CD14-positive monocyte (primary cell): ENCODE data around the gene SUV39H2. TPM values are rescaled to one million over a fixed set of nuclear protein-coding genes. Genes with fewer than 3 reads are reported as not detected.

Experiments
- DNase-seq, 3 donors: peaks; one replicate each; pipeline ENCODE4 v3.0.0-alpha.2; 2011 to 2022
- H2AFZ ChIP-seq: 2 replicates; pipeline ENCODE4 v1.6.0; 2012; ENCODE audit warnings: mild to moderate bottlenecking, low read depth, low read length, inconsistent platforms; ENCODE audit not compliant: insufficient read depth, poor library complexity, severe bottlenecking
- H3K27ac ChIP-seq, 2 donors: 1 replicate in 1 of 2; 2 replicates in 1 of 2; pipeline ENCODE4 v1.5.1; 2012 to 2013; ENCODE audit warnings: low read length in 2 of 2, control low read depth in 1 of 2, inconsistent platforms in 1 of 2, low read depth in 1 of 2, mild to moderate bottlenecking in 1 of 2
- H3K27me3 ChIP-seq, 2 donors: one replicate each; pipeline versions ENCODE4 v1.6.0 to v1.6.1; 2011 to 2013; ENCODE audit warnings: low read length in 2 of 2; ENCODE audit not compliant: control insufficient read depth in 2 of 2, insufficient read depth in 2 of 2
- H3K36me3 ChIP-seq, 2 donors: replicated peaks in 1 of 2; 1 replicate in 1 of 2; 2 replicates in 1 of 2; pipeline versions ENCODE4 v1.5.1 to v1.6.1; 2012 to 2013; ENCODE audit warnings: low read length in 2 of 2, control low read depth in 1 of 2, inconsistent platforms in 1 of 2, mild to moderate bottlenecking in 1 of 2; ENCODE audit not compliant: insufficient read depth in 2 of 2, control insufficient read depth in 1 of 2
- H3K4me1 ChIP-seq, 2 donors: 1 replicate in 1 of 2; 2 replicates in 1 of 2; pipeline versions ENCODE4 v1.5.1 to v1.6.1; 2012 to 2013; ENCODE audit warnings: low read length in 2 of 2, control low read depth in 1 of 2, inconsistent platforms in 1 of 2, mild to moderate bottlenecking in 1 of 2, moderate library complexity in 1 of 2; ENCODE audit not compliant: insufficient read depth in 2 of 2, control insufficient read depth in 1 of 2
- H3K4me2 ChIP-seq: replicated peaks from 2 replicates; pipeline ENCODE3; 2012; ENCODE audit warnings: low read length, moderate library complexity, mild to moderate bottlenecking; ENCODE audit not compliant: poor library complexity, severe bottlenecking; ENCODE audit errors: extremely low read depth
- H3K4me3 ChIP-seq, 3 experiments: fragments of 200-600 bp in 1 of 3; sonication (generic) in 1 of 3; replicated peaks in 1 of 3; 1 replicate in 2 of 3; 2 replicates in 1 of 3; pipeline ENCODE4 v1.5.1; 2011 to 2013; ENCODE audit warnings: low read length in 3 of 3, mild to moderate bottlenecking in 3 of 3, control low read depth in 2 of 3, low read depth in 2 of 3, inconsistent platforms in 1 of 3, moderate library complexity in 1 of 3
- H3K79me2 ChIP-seq: 2 replicates; pipeline ENCODE4 v1.6.0; 2012; ENCODE audit warnings: mild to moderate bottlenecking, control low read depth, inconsistent platforms, low read length, moderate library complexity; ENCODE audit not compliant: insufficient read depth
- H3K9ac ChIP-seq: 2 replicates; pipeline ENCODE4 v1.6.0; 2017; ENCODE audit warnings: low read length, mild to moderate bottlenecking; ENCODE audit not compliant: insufficient read depth, poor library complexity, severe bottlenecking
- H3K9me3 ChIP-seq, 2 donors: replicated peaks in 1 of 2; 1 replicate in 1 of 2; 2 replicates in 1 of 2; pipeline versions ENCODE4 v1.5.1 to v1.6.1; 2012 to 2013; ENCODE audit warnings: low read length in 2 of 2, control low read depth in 1 of 2; ENCODE audit not compliant: control insufficient read depth in 1 of 2, insufficient read depth in 1 of 2
- H4K20me1 ChIP-seq: 2 replicates; pipeline ENCODE4 v1.6.0; 2012; ENCODE audit warnings: mild to moderate bottlenecking, low read length, control low read depth, moderate library complexity; ENCODE audit not compliant: insufficient read depth
- H3K27ac Mint-ChIP-seq, 7 donors: one replicate each; pipeline ENCODE4 v1.8.0; 2020; ENCODE audit warnings: mild to moderate bottlenecking in 7 of 7, mixed read lengths in 7 of 7, moderate library complexity in 6 of 7, inconsistent platforms in 2 of 7
- H3K27me3 Mint-ChIP-seq, 3 donors: one replicate each; pipeline ENCODE4 v1.8.0; 2021 to 2022; ENCODE audit warnings: low read depth in 3 of 3, mild to moderate bottlenecking in 3 of 3, mixed read lengths in 3 of 3, moderate library complexity in 3 of 3, inconsistent platforms in 1 of 3
- H3K36me3 Mint-ChIP-seq, 2 donors: one replicate each; pipeline ENCODE4 v1.8.0; 2020; ENCODE audit warnings: mixed read lengths in 2 of 2, inconsistent platforms in 1 of 2, mild to moderate bottlenecking in 1 of 2
- H3K4me1 Mint-ChIP-seq: one replicate; pipeline ENCODE4 v1.8.0; 2020; ENCODE audit warnings: mild to moderate bottlenecking, mixed read lengths
- H3K4me3 Mint-ChIP-seq, 2 donors: one replicate each; pipeline ENCODE4 v1.8.0; 2020; ENCODE audit warnings: mild to moderate bottlenecking in 2 of 2, mixed read lengths in 2 of 2, moderate library complexity in 1 of 2
- H3K9me3 Mint-ChIP-seq, 7 donors: one replicate each; pipeline ENCODE4 v1.8.0; 2020 to 2022; ENCODE audit warnings: mixed read lengths in 7 of 7, mild to moderate bottlenecking in 6 of 7, moderate library complexity in 6 of 7, inconsistent platforms in 2 of 7
- WGBS: methylation state at CpG from one replicate; pipeline ENCODE4 v1.1.5; 2013; ENCODE audit warnings: missing lambda C conversion rate; ENCODE audit not compliant: insufficient coverage; 5-methylcytosine and 5-hydroxymethylcytosine counted together
- intact Hi-C, 2 donors: fragments of 100-400 bp; cut with micrococcal nuclease; formaldehyde crosslinking; loops; one replicate each; pipeline versions ENCODE4 v1.15.0 to v1.15.1; 2023
- polyA plus RNA-seq, 3 donors: library from polyadenylated mRNA; depleted of rRNA in 1 of 3; unstranded in 2 of 3; stranded (reverse) in 1 of 3; fragments of 300-500 nt in 2 of 3; fragments of >200 nt in 1 of 3; fragmentation: Illumina TruSeq in 2 of 3; gene quantifications; 1 replicate in 2 of 3; 2 replicates in 1 of 3; pipeline ENCODE4 v1.2.3, GENCODE V29; 2012 to 2021
- TF ChIP-seq, protein P1 (sequence below): fragments of 200-600 bp; IDR thresholded peaks from one replicate; pipeline ENCODE4 v1.8.0; 2022; ENCODE audit warnings: antibody characterized with exemption, mild to moderate bottlenecking

SUV39H2 gene
- polyA plus RNA-seq, 3 donors: 0.85 to 1.2 (median 0.86) TPM

DNA sequence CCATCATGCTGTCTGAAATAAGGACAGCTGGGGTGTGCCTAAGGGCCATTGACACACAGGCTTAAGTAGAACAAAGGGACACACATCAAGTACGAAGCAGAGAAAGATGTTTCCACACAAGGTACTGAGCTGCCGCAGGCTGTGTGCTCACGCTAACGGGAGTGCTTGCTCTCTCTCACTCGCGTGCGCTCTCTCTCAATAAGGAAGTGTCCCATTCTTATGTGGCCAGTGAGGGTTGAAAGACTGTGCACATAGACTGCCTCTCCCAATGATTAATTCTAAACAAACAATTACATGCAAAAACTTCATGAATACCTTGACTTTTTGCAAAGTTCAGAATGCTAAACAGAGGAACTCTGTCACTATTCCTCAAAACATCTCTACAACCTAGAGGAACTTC lies 45.3 kb downstream of the SUV39H2 start:
- no peak overlapping the region for H3K27ac Mint-ChIP-seq
- H3K4me3 ChIP-seq: no peak overlapping the region
- H3K36me3 Mint-ChIP-seq: peaks cover 92 to 99% of the 10 kb centered on the region in 2 donors
- H3K4me3 Mint-ChIP-seq: no peak overlapping the region
- no peaks in the 10 kb centered on the region for H3K4me1 Mint-ChIP-seq
- peaks cover 16% of the 10 kb centered on the region for H3K79me2 ChIP-seq
- intact Hi-C loops: no loop called here
- no peaks in the 10 kb centered on the region for H3K4me1 ChIP-seq
- no peak for DNase-seq
- H3K9me3 ChIP-seq: peaks cover under 1 to 3% of the 10 kb centered on the region in 2 donors
- H3K9me3 Mint-ChIP-seq: peaks cover 0 to 8% (median 3%) of the 10 kb centered on the region in 7 donors
- no peak overlapping the region for H3K9ac ChIP-seq
- H3K27ac ChIP-seq: no peak overlapping the region
- no peak overlapping the region for H3K4me2 ChIP-seq
- H2AFZ ChIP-seq: no peak overlapping the region
- H3K36me3 ChIP-seq: peaks cover 92 to 99% of the 10 kb centered on the region in 2 donors
- TF ChIP-seq, protein P1, sequence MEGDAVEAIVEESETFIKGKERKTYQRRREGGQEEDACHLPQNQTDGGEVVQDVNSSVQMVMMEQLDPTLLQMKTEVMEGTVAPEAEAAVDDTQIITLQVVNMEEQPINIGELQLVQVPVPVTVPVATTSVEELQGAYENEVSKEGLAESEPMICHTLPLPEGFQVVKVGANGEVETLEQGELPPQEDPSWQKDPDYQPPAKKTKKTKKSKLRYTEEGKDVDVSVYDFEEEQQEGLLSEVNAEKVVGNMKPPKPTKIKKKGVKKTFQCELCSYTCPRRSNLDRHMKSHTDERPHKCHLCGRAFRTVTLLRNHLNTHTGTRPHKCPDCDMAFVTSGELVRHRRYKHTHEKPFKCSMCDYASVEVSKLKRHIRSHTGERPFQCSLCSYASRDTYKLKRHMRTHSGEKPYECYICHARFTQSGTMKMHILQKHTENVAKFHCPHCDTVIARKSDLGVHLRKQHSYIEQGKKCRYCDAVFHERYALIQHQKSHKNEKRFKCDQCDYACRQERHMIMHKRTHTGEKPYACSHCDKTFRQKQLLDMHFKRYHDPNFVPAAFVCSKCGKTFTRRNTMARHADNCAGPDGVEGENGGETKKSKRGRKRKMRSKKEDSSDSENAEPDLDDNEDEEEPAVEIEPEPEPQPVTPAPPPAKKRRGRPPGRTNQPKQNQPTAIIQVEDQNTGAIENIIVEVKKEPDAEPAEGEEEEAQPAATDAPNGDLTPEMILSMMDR: no peak
- no peaks in the 10 kb centered on the region for H3K27me3 ChIP-seq
- WGBS: 100% methylated on average over 1 of the region's 7 CpGs
- no peaks in the 10 kb centered on the region for H3K27me3 Mint-ChIP-seq
- H4K20me1 ChIP-seq: peaks cover 28% of the 10 kb centered on the region

DNA sequence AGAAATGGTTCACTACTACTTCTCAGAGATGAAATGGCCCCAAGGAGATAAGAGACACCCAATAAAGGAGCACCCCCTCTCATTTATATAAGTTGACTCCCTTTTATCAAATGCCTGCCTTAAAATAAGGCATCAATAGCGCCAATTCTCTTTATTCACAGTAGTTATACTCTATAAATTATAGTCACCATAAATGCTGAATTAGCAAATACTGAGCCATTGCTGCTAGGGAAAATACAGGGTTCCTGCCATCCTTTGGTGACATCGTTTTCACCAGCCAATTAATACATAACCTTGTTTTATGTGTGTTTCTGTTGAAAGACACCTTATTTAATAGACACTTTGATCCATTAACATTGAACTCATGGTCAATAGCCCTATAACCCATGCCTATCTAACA lies 46.6 kb downstream of the SUV39H2 start:
- Mint-ChIP-seq H3K27ac (no peak overlapping the region), H3K9me3 (peaks cover 0 to 3% (median 0%) of the 10 kb centered on the region in 7 donors), H3K4me1 (no peaks in the 10 kb centered on the region), H3K4me3 (no peak overlapping the region), H3K27me3 (no peaks in the 10 kb centered on the region), H3K36me3 (peaks cover 87 to 99% of the 10 kb centered on the region in 2 donors)
- DNase-seq: no peak
- no peak overlapping the region for H3K4me2 ChIP-seq
- H3K79me2 ChIP-seq: peaks cover 16% of the 10 kb centered on the region
- no CpG with 5 or more reads among the region's 2 CpGs for WGBS
- no peak overlapping the region for H3K27ac ChIP-seq
- H3K9me3 ChIP-seq: no peaks in the 10 kb centered on the region
- intact Hi-C loops: no loop called here
- no peaks in the 10 kb centered on the region for H3K4me1 ChIP-seq
- H3K4me3 ChIP-seq: no peak overlapping the region
- no peak overlapping the region for H2AFZ ChIP-seq
- H3K36me3 ChIP-seq: peaks cover 86 to 99% of the 10 kb centered on the region in 2 donors
- no peaks in the 10 kb centered on the region for H3K27me3 ChIP-seq
- H3K9ac ChIP-seq: no peak overlapping the region
- H4K20me1 ChIP-seq: peaks cover 28% of the 10 kb centered on the region
- TF ChIP-seq, protein P1: no peak
